GM19452 (cell line): Measurements from ENCODE around the gene SPDYE17.
"Not testable (repeated sequence)": the region's sequence is repeated elsewhere in the genome, so short reads cannot be mapped to it uniquely, and the experiment has no call there.

Experiments
- ATAC-seq: cut with Tn5 transposase; IDR thresholded peaks from one replicate; pipeline ENCODE4 v1.9.1; 2021; ENCODE audit not compliant: unreplicated experiment

The SPDYE17 gene

DNA sequence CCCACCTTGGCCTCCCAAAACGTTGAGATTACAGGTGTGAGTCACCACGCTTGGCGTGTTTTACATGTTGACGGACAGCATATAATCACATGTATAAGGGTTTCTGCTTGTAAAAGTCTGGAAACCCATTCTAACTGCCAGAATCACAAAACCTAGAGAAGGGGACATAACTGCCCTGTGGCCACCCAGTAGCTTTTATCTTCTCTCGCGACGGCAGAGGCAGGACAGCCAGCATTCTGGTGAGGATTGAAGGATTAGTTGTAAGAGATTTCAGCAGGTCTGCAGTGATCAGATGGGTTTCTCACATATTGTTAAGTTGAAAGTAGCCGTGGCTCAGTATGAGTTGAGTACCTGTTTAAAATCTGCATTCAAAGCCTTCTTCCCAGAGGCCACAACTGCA, 59.8 kb downstream of the SPDYE17 start:
- not testable (repeated sequence) for ATAC-seq
